ENCODE measurements around the gene GJC2.
A peak's percentile ranks its signal among the peaks of the same experiment; 100 is the strongest.

GRCh38 chr1:228162286-228163006 is 12.7 kb downstream of the GJC2 start:
- no peak for TF ChIP-seq EZH2 (IDR thresholded peaks at IDR 0.05; ENCODE audit: borderline replicate concordance, low read depth, low read length, severe bottlenecking)
- no peak for TF ChIP-seq MYC (IDR thresholded peaks at IDR 0.05; ENCODE audit: low read depth, low read length)
- TF ChIP-seq CTCF (IDR thresholded peaks at IDR 0.05; ENCODE audit: extremely low read depth in 1 of 2, insufficient read depth in 1 of 2, low read depth in 1 of 2, low read length in 2 of 2) = peak in 1 of 2 donors; percentile 14

Measured in endothelial cell of umbilical vein (primary cell).